Lung microvascular endothelial cell (primary cell): ENCODE measurements around the gene CRISPLD2. TPM values are rescaled to one million over a fixed set of nuclear protein-coding genes. Genes with fewer than 3 reads are reported as not detected.
"Not testable (repeated sequence)": the region's sequence is repeated elsewhere in the genome, so short reads cannot be mapped to it uniquely, and the experiment has no call there.

Source experiments
- DNase-seq, 2 donors: peaks; one replicate each; pipeline versions ENCODE4 v3.0.0 to v3.0.0-alpha.2; 2010; ENCODE audit warnings: low read depth in 2 of 2
- total RNA-seq: library from RNA; depleted of rRNA; stranded (reverse); fragments of >200 nt; gene quantifications from 2 replicates; pipeline ENCODE4 v1.2.1, GENCODE V29; 2014

The CRISPLD2 gene
- total RNA-seq, 1 donor from 2014 or later, result 0.20 TPM

- DNase-seq, result no peak
These were observed 2.2 kb downstream of the CRISPLD2 start for GRCh38 chr16:84821728-84822689.

GRCh38 chr16:84822990-84823389 is 3.2 kb downstream of the CRISPLD2 start:
- no peak for DNase-seq

- DNase-seq, result no peak
These were observed 3.7 kb downstream of the CRISPLD2 start for GRCh38 chr16:84823484-84823883.

- DNase-seq, result no peak
These were observed 4.1 kb downstream of the CRISPLD2 start for GRCh38 chr16:84823926-84824325.

GRCh38 chr16:84825896-84826557 is 6.2 kb downstream of the CRISPLD2 start:
- no peak for DNase-seq

GRCh38 chr16:84826558-84826941 is 6.8 kb downstream of the CRISPLD2 start:
- DNase-seq, result no peak

GRCh38 chr16:84827131-84827574 is 7.4 kb downstream of the CRISPLD2 start:
- no peak for DNase-seq

- no peak for DNase-seq
These were observed 8.1 kb downstream of the CRISPLD2 start for GRCh38 chr16:84827897-84828296.

GRCh38 chr16:84828322-84828721 is 8.5 kb downstream of the CRISPLD2 start:
- no peak for DNase-seq

GRCh38 chr16:84829168-84829965 is 9.6 kb downstream of the CRISPLD2 start:
- no peak for DNase-seq

GRCh38 chr16:84830765-84831384 is 11.1 kb downstream of the CRISPLD2 start:
- DNase-seq, result no peak

GRCh38 chr16:84831728-84832127 is 11.9 kb downstream of the CRISPLD2 start:
- not testable (repeated sequence) for DNase-seq

GRCh38 chr16:84832488-84833143 is 12.8 kb downstream of the CRISPLD2 start:
- peak in 1 of 2 donors; percentile 31 for DNase-seq

GRCh38 chr16:84833144-84833500 is 13.3 kb downstream of the CRISPLD2 start:
- no peak for DNase-seq

- DNase-seq, result no peak
These were observed 14.0 kb downstream of the CRISPLD2 start for GRCh38 chr16:84833542-84834402.

- DNase-seq, result no peak
These were observed 14.6 kb downstream of the CRISPLD2 start for GRCh38 chr16:84834403-84834772.

GRCh38 chr16:84836234-84836647 is 16.5 kb downstream of the CRISPLD2 start:
- peak; percentile 19 to 49 for DNase-seq

GRCh38 chr16:84836967-84837366 is 17.2 kb downstream of the CRISPLD2 start:
- no peak for DNase-seq

- DNase-seq, result no peak
These were observed 18.7 kb downstream of the CRISPLD2 start for GRCh38 chr16:84838383-84838948.

- DNase-seq, result peak in 1 of 2 donors; percentile 11
These were observed 19.3 kb downstream of the CRISPLD2 start for GRCh38 chr16:84839054-84839453.
